Activated CD4-positive, alpha-beta T cell treated with anti-CD3 and anti-CD28 coated beads, Interleukin-2, amount 10 ng/mL, durations not matched to agents 7 days and 5 days (primary cell): ENCODE results near the gene RGS13. TPM values are rescaled to one million over a fixed set of nuclear protein-coding genes. Genes with fewer than 3 reads are reported as not detected.

ENCODE experiments used
- CTCF ChIA-PET: fragments of 350-600 bp; sonication (Branson Sonifier 250); formaldehyde crosslinking; loops from one replicate; lab custom pipeline; 2021; ENCODE audit warnings: antibody characterized with exemption; lab: Charles Lee
- POLR2A ChIA-PET: fragments of 350-600 bp; sonication (Branson Sonifier 250); formaldehyde crosslinking; loops from one replicate; lab custom pipeline; 2021; ENCODE audit warnings: antibody characterized with exemption; lab: Charles Lee
- DNase-seq: peaks from one replicate; pipeline ENCODE4 v3.0.0-alpha.2; 2020
- H3K27ac Mint-ChIP-seq: one replicate; pipeline ENCODE4 v1.8.0; 2021; ENCODE audit warnings: mild to moderate bottlenecking, moderate library complexity, mixed read lengths
- H3K27me3 Mint-ChIP-seq: one replicate; pipeline ENCODE4 v1.8.0; 2021; ENCODE audit warnings: mixed read lengths
- H3K36me3 Mint-ChIP-seq: one replicate; pipeline ENCODE4 v1.8.0; 2021; ENCODE audit warnings: low read depth, mixed read lengths
- H3K4me1 Mint-ChIP-seq: one replicate; pipeline ENCODE4 v1.8.0; 2021; ENCODE audit warnings: mixed read lengths
- H3K4me3 Mint-ChIP-seq: one replicate; pipeline ENCODE4 v1.8.0; 2021; ENCODE audit warnings: mild to moderate bottlenecking, moderate library complexity, mixed read lengths
- H3K9me3 Mint-ChIP-seq: one replicate; pipeline ENCODE4 v1.8.0; 2021; ENCODE audit warnings: mixed read lengths
- total RNA-seq, 2 experiments: library from RNA; stranded (reverse); gene quantifications; one replicate each; pipeline ENCODE4 v1.2.3, GENCODE V29; 2021

Gene RGS13
- total RNA-seq, 2 experiments from 2014 or later: not detected

DNA sequence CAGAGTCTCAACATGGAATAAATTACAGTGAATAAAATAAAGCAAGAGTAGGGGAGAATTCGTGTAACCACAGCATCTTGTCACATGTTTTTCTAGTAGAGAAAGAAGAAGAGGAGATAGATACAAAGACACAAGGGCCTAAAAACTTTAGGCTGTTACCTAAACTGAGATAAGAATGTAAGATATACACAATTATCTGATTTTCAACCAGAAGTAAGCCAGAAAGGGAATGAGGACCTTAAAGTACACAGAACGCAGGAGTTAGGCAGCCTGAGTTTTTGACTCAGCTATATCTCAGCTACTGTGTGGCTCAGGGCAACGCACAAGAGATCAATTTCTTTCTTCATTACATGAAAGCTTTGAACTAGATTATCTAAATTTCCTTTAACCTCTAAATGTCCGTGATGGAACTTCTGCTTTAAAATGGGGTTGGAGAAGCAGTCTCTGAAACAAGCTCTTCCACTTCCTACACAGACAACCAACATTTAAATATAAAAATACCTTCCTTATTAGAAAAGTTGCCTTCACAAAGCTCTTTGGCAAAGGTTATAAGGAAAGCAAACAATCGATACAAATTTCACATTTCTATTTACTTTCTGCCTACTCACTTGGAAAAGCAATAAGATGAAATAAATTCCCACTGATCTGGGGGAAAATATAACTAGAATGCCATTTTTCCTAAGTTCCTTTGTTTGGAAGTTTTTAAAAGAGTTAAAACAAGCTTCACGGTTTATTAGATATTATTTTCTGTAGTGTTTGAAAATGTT is 5.2 kb upstream of the RGS13 start:
- DNase-seq: no peak
- Mint-ChIP-seq H3K27ac (no peak overlapping the region), H3K27me3 (peaks cover 2% of the 10 kb centered on the region), H3K4me3 (no peak overlapping the region), H3K9me3 (no peaks in the 10 kb centered on the region), H3K4me1 (no peaks in the 10 kb centered on the region), H3K36me3 (no peaks in the 10 kb centered on the region)
- ChIA-PET POLR2A (no interaction called here), CTCF (interaction anchor here (0.8 kb wide), 1 partner anchor 14 kb away, joined by 3 read pairs; no protein-coding TSS in a partner anchor)

DNA sequence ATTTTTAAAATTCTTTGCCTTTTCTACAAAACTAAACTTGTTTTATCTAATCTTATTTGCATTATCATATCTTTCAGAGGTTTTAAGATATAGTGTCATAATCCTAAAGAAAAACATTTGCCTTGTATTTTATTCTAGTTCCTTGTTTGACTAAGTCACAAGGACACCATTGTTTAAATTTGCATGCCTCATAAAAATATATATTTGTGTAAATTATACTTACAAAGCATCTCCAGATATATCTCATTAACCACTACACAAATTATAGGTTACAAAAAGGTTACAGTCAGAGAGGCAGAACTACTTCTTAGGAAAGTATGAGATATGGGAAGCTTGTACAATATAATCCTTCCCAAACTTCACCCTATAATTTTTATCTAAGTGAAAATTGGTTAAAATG is 4.2 kb upstream of the RGS13 start:
- H3K27me3 Mint-ChIP-seq: peaks cover 5% of the 10 kb centered on the region
- CTCF ChIA-PET: no interaction called here
- no peak overlapping the region for H3K27ac Mint-ChIP-seq
- no peak for DNase-seq
- H3K9me3 Mint-ChIP-seq: no peaks in the 10 kb centered on the region
- H3K36me3 Mint-ChIP-seq: no peaks in the 10 kb centered on the region
- no peaks in the 10 kb centered on the region for H3K4me1 Mint-ChIP-seq
- POLR2A ChIA-PET: no interaction called here
- H3K4me3 Mint-ChIP-seq: no peak overlapping the region

DNA sequence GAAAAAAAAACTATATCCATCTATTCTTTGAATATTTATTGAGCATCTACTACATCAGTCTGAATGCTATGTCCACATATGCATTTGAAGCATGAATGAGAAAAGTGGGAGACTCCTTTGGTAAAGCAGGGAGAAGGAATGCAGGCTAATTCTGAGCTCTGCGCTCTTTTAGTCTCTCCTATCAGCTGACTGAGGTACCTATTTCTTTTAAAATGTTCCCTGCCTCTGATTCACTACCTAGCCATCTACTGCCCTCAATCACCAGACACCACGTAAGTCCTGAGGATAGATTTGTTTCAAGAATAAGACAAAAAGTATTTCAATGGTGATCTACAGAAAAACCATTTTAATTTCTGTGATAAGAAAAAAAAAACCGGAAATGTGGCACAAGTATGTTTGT is 3.8 kb upstream of the RGS13 start:
- POLR2A ChIA-PET: no interaction called here
- H3K4me1 Mint-ChIP-seq: no peaks in the 10 kb centered on the region
- no peak overlapping the region for H3K4me3 Mint-ChIP-seq
- peaks cover 5% of the 10 kb centered on the region for H3K27me3 Mint-ChIP-seq
- no peak for DNase-seq
- H3K36me3 Mint-ChIP-seq: no peaks in the 10 kb centered on the region
- CTCF ChIA-PET: no interaction called here
- H3K27ac Mint-ChIP-seq: no peak overlapping the region
- H3K9me3 Mint-ChIP-seq: no peaks in the 10 kb centered on the region

DNA sequence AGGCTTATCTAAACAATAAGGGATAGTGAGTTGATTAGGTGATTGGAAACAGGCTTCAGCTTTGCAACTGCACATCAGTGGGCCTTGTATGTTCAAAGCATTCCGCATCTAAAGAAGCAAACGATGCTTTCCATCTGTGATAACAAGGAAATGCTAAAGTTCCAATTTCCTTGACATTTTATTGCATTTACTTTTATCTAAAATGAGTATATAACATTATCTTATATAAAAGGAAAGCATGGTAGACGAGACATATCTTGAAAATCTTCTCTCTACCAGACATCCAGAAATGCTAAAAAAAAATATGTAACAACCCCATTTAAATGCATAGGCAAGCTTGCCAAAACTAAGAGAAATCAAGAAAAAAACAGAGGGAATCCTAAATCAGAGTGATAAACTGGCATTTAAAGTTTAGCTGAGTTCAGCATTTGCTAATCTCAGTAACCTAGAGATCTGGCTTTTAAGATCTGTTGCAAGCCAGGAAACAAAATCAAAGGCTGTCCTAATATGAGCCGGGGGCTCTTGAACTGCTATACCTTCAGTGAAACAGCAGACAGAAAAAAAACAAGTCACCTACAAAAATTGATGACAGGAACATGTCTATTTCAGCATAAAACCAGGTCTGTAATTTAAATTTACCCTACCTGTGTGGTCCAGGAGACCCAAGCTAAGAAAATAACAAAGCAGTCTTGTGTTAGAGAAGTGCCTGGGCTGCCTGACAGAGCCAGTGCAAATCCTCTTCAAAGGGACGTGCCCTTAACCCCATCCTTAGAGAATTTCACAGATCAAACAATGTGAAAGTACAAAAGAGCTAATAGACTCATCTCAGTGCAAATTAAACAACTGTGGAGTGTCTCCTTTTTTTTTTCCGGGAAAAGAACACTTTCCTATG is 3.1 kb upstream of the RGS13 start:
- ChIA-PET POLR2A (no interaction called here), CTCF (interaction anchor here (0.6 to 0.7 kb wide), 2 partner anchors 62 to 68 kb away, joined by 3 to 5 read pairs; no protein-coding TSS in a partner anchor)
- H3K27ac Mint-ChIP-seq: no peak overlapping the region
- peaks cover 5% of the 10 kb centered on the region for H3K27me3 Mint-ChIP-seq
- H3K4me3 Mint-ChIP-seq: no peak overlapping the region
- no peaks in the 10 kb centered on the region for H3K9me3 Mint-ChIP-seq
- H3K36me3 Mint-ChIP-seq: no peaks in the 10 kb centered on the region
- no peaks in the 10 kb centered on the region for H3K4me1 Mint-ChIP-seq
- no peak for DNase-seq

DNA sequence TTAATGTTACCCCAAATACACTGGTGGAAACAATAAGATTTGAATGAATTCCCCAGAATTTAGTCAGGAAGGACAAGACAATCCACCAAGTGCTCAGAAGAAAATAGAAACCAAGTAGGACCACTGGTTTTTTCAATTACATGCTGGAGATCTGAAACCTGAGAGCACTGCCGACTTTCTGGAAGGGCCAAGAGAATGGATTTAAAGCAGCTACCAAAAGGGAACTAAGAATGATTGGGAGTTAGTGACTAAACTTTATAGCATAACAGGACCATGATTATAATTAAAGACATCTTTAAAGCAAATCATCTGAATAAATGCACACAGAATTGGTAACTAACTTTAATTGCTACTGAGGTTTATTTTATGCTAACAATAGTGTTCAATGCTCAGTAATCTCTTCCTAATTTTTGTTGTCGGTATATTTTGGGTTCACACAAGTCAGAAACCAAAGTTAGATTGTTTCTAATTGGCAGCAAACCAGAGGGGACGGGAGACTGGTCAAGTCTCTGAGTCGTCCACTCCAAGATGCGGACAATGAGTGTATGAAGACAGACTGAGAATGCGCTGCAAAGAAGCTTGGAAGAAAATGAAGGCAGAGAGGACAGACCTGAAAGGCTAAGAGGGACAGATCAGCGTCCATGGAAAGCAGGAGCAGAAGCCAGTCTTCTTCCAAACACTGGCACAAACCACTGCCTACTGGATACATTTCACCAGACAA is 2.3 kb upstream of the RGS13 start:
- DNase-seq: no peak
- H3K27ac Mint-ChIP-seq: no peak overlapping the region
- no peaks in the 10 kb centered on the region for H3K9me3 Mint-ChIP-seq
- no peak overlapping the region for H3K4me3 Mint-ChIP-seq
- H3K4me1 Mint-ChIP-seq: no peaks in the 10 kb centered on the region
- ChIA-PET POLR2A (no interaction called here), CTCF (interaction anchor here (0.6 kb wide), 1 partner anchor 61 kb away, joined by 5 read pairs; no protein-coding TSS in a partner anchor)
- no peaks in the 10 kb centered on the region for H3K36me3 Mint-ChIP-seq
- peaks cover 5% of the 10 kb centered on the region for H3K27me3 Mint-ChIP-seq

DNA sequence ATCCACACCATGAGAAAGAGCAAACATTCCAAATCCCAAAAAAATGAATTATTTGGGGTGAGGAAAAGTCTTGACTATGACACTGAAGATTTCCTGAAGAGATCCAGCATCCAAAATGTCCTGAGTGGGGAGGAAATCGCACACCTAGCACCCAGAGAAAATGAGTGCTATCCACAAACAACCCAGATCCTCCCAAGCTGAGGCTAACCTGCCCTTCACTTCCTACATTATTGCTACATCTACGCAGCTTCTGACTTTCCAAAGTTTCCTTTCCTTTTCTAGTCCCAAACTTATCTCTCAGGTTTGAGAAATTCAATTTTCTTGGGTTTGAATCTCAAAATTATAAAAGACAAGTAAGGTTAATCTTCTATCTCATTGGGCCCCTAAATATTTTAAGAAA is 906 bp upstream of the RGS13 start:
- Mint-ChIP-seq H3K4me1 (peaks cover 4% of the 10 kb centered on the region), H3K36me3 (no peaks in the 10 kb centered on the region), H3K9me3 (no peaks in the 10 kb centered on the region), H3K4me3 (no peak overlapping the region), H3K27ac (no peak overlapping the region), H3K27me3 (peaks cover 5% of the 10 kb centered on the region)
- POLR2A ChIA-PET: no interaction called here
- CTCF ChIA-PET: no interaction called here
- DNase-seq: no peak

DNA sequence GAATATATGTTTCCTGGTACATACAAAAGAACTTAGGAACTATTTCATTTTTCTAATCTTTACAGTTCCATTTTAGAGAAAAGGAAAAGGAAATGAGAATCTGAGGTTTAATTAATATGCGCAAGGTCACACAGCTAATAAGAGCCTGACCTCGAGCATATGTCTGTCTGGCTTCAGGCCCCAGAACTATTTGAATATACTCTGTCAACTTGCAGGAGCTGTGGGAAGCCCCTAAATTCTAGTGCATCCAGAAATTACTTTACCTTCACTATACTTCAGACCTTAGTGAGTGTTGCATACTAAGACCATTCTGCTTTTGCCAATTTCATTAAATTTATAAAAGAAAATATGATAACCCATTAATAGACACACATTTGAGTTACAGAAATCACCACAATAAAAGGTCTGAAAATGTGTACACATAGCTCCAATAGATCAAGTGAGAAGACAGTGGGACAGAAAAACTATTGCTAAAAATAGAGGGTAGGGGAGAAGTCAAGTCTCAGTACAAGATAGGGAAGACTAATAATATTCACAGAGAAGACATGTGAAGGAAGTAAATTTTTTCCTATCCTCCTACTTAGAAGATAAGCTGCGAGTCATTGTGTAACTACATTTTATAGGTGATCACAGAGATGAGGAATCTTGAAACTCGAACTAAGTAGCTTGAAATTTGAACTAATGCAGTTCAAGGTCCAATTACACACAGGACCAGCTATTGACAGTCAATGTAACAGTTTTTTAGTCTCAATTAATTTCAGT is 3.8 kb downstream of the RGS13 start:
- no peak overlapping the region for H3K4me3 Mint-ChIP-seq
- H3K27me3 Mint-ChIP-seq: peaks cover 3% of the 10 kb centered on the region
- no peaks in the 10 kb centered on the region for H3K9me3 Mint-ChIP-seq
- ChIA-PET CTCF (interaction anchor here (0.6 to 0.8 kb wide), 2 partner anchors 13 to 16 kb away, joined by 3 read pairs; no protein-coding TSS in a partner anchor), POLR2A (no interaction called here)
- H3K36me3 Mint-ChIP-seq: no peaks in the 10 kb centered on the region
- H3K4me1 Mint-ChIP-seq: peaks cover 4% of the 10 kb centered on the region
- DNase-seq: no peak
- no peak overlapping the region for H3K27ac Mint-ChIP-seq

DNA sequence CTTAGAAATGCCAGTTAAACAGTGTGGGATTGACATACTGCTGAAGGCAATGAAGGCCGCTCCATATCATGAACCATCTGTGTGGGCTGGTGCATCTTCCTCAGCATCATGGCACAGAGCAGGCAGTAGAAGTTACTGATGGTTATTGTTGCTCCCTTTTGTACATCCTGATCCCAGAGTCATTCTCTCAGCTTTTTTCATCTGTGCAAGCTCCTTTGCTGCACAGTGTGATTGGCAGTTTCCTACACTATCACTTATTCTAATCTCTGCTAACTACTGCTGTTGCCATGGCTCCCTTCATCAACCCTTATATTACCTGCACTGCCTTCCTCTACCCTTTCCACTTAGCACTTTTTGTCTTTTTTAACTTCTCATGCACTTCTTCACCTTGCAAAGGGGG is 16.2 kb downstream of the RGS13 start:
- ChIA-PET POLR2A (no interaction called here), CTCF (no interaction called here)
- H3K36me3 Mint-ChIP-seq: no peaks in the 10 kb centered on the region
- no peaks in the 10 kb centered on the region for H3K9me3 Mint-ChIP-seq
- H3K4me1 Mint-ChIP-seq: no peaks in the 10 kb centered on the region
- DNase-seq: no peak
- no peak overlapping the region for H3K4me3 Mint-ChIP-seq
- no peak overlapping the region for H3K27ac Mint-ChIP-seq
- peaks cover 2% of the 10 kb centered on the region for H3K27me3 Mint-ChIP-seq

DNA sequence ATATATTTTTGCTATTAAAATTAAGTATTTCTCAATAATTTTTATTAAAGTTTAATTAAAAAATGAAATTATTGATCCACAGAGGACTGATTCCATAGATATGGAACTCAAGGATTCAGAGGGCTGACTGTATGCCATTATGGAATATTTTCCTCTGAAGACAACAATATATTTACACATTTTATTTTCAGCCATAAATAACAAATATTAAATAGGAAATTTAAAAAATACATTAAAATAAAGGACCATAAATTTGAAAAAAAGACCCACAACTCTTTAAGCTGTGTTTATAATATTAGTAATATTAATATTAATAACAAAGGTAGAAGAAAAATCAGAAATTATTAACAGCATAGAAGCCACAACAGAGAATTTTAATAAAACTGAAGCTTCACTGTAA is 18.2 kb downstream of the RGS13 start:
- POLR2A ChIA-PET: no interaction called here
- H3K27me3 Mint-ChIP-seq: peaks cover 5% of the 10 kb centered on the region
- H3K4me1 Mint-ChIP-seq: no peaks in the 10 kb centered on the region
- H3K9me3 Mint-ChIP-seq: no peaks in the 10 kb centered on the region
- no peak for DNase-seq
- H3K27ac Mint-ChIP-seq: no peak overlapping the region
- no peaks in the 10 kb centered on the region for H3K36me3 Mint-ChIP-seq
- CTCF ChIA-PET: no interaction called here
- no peak overlapping the region for H3K4me3 Mint-ChIP-seq

DNA sequence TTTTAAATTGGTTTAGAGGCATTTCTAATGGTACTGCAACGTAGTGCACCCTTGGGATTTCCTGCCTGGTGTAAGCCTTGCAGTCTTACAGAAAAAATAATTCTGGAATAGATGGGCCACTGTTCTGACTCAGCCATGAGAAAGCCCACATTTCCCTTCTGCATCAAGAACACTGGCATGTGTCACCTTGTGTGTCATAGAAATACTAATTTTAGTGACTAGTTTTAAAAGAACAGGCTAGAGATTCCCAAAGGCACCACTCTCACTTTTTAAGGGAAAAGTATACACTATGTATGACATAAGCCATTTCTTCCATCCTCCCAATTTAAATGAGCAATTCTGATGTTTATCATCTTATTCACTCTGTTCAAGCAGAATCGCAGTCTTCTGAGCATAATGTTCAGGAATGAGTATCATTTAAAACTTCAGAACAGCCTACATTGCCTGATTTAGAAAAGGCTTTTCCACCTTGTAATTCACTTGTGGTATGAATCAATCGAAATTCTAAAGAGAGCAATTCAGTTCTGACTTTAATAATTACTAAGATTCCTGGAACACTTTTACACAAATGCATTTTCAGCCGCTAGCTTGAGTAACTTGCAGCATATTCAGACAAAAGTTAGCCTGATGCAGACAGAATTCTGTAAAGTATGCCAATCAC is 18.8 kb downstream of the RGS13 start:
- POLR2A ChIA-PET: no interaction called here
- H3K27ac Mint-ChIP-seq: no peak overlapping the region
- peaks cover 3% of the 10 kb centered on the region for H3K27me3 Mint-ChIP-seq
- no peak overlapping the region for H3K4me3 Mint-ChIP-seq
- CTCF ChIA-PET: no interaction called here
- no peaks in the 10 kb centered on the region for H3K9me3 Mint-ChIP-seq
- no peaks in the 10 kb centered on the region for H3K36me3 Mint-ChIP-seq
- H3K4me1 Mint-ChIP-seq: no peaks in the 10 kb centered on the region
- no peak for DNase-seq

DNA sequence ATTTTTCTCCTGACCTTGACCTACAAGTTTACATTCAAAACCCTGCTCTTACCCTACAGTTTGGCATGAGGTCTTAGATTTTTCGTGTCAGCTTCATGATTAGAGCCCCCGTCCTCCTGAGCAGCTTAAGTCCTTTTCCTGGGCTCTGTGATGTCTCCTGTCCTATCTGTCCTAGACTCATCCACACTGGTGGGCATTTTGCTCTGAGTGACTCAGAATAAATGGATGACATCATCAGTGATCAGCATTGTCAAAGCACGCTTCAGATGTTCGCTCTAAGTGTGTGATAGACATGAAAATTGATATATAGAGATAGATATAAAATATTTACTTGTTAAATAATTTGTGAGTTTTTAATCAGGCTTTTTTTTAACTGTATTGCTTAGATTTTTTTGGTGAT is 21.8 kb downstream of the RGS13 start:
- POLR2A ChIA-PET: no interaction called here
- Mint-ChIP-seq H3K4me3 (no peak overlapping the region), H3K27ac (no peak overlapping the region), H3K4me1 (no peaks in the 10 kb centered on the region), H3K27me3 (peaks cover 3% of the 10 kb centered on the region), H3K36me3 (no peaks in the 10 kb centered on the region), H3K9me3 (no peaks in the 10 kb centered on the region)
- CTCF ChIA-PET: no interaction called here
- no peak for DNase-seq

DNA sequence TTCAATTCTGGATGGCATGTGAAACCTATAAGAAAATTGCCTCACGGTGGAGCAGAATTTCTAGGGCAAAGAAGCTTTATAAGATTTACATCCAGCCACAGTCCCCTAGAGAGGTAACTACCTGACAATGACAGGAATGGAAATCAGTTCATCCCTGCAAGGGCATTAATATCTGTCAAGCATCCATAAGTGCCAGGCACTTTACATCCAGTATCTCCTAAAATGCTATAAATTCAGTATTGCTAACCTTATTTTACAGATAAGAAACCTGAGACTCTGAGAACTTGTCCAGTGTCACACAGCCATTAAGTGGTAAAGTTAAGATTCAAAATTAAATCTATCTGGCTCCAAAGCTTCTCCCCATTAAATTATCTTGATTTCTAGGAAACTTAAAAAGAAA is 22.3 kb downstream of the RGS13 start:
- Mint-ChIP-seq H3K27ac (no peak overlapping the region), H3K27me3 (peaks cover 3% of the 10 kb centered on the region), H3K4me3 (no peak overlapping the region), H3K36me3 (no peaks in the 10 kb centered on the region), H3K9me3 (no peaks in the 10 kb centered on the region), H3K4me1 (no peaks in the 10 kb centered on the region)
- ChIA-PET CTCF (no interaction called here), POLR2A (no interaction called here)
- DNase-seq: no peak
